GM12878 (cell line): Measurements from ENCODE around the gene GDI2.

Experiments
- CBX5 ChIP-seq: sonication (generic); IDR thresholded peaks from 2 replicates; pipeline ENCODE4 v1.6.1; 2016; ENCODE audit warnings: low read depth, moderate library complexity, mild to moderate bottlenecking, inconsistent platforms
- CREB1 ChIP-seq: IDR thresholded peaks from 2 replicates; pipeline ENCODE4 v1.6.1; 2012; ENCODE audit warnings: low read depth, mild to moderate bottlenecking, inconsistent platforms
- CTCF ChIP-seq, 3 experiments: IDR thresholded peaks in 2 of 3; conservative IDR thresholded peaks in 1 of 3; 2 replicates each; pipeline ENCODE4 v1.5.1; 2011; ENCODE audit warnings: low read depth in 3 of 3, low read length in 3 of 3, mild to moderate bottlenecking in 3 of 3, control low read depth in 2 of 3, moderate library complexity in 2 of 3, inconsistent platforms in 1 of 3, mixed read lengths in 1 of 3; ENCODE audit not compliant: control insufficient read depth in 2 of 3, insufficient read depth in 1 of 3; ENCODE audit errors: extremely low read depth in 1 of 3
- NBN ChIP-seq: fragments of 450-650 bp; IDR thresholded peaks from 2 replicates; pipeline ENCODE4 v1.6.1; 2016
- NR2C2 ChIP-seq: IDR thresholded peaks from 2 replicates; pipeline ENCODE4 v1.6.1; 2011; ENCODE audit warnings: borderline replicate concordance, low read depth; ENCODE audit not compliant: control insufficient read depth, insufficient read length

- TF ChIP-seq CBX5 (no peak), NBN (no peak), CTCF (IDR thresholded peaks at IDR 0.05 in 2 of 3, conservative IDR thresholded peaks at IDR 0.05 in 1 of 3; ENCODE audit: control insufficient read depth in 2 of 3, extremely low read depth in 1 of 3, insufficient read depth in 1 of 3, low read depth in 3 of 3, low read length in 3 of 3) (peak in 2 of 3 experiments; percentile 11 to 17; a peak in 1 of 6 replicates), NR2C2 (no peak), CREB1 (no peak)
Measured at GRCh38 chr10:5737352-5737751, 75.9 kb downstream of the GDI2 start.
